Activated CD4-positive, alpha-beta T cell treated with anti-CD3 and anti-CD28 coated beads for 24 hours (primary cell): ENCODE data around the gene TRPC3.

ENCODE experiments used
- DNase-seq, 2 donors: peaks; one replicate each; pipeline ENCODE4 v3.0.0-alpha.2; 2020; ENCODE audit warnings: low read depth in 2 of 2

TRPC3 gene

GRCh38 chr4:121951521-121952110, at the start of gene TRPC3:
Gene TRPC3, minus strand, starts transcription at chr4:121952060. Its CDS starts 380 bp downstream, at chr4:121951680.
- DNase-seq = peak in 1 of 2 donors; percentile 11

- no peak for DNase-seq
Observed at GRCh38 chr4:122000849-122001248, 49.0 kb upstream of the TRPC3 start.

- DNase-seq = no peak
Observed at GRCh38 chr4:121998024-121998423, 46.2 kb upstream of the TRPC3 start.

GRCh38 chr4:121995790-121996537, 44.1 kb upstream of the TRPC3 start:
- DNase-seq = no peak

- DNase-seq = no peak
Observed at GRCh38 chr4:121991968-121992367, 40.1 kb upstream of the TRPC3 start.

- DNase-seq = no peak
Observed at GRCh38 chr4:121990489-121990888, 38.6 kb upstream of the TRPC3 start.

- no peak for DNase-seq
Observed at GRCh38 chr4:121989715-121990114, 37.9 kb upstream of the TRPC3 start.

GRCh38 chr4:121988950-121989349, 37.1 kb upstream of the TRPC3 start:
- no peak for DNase-seq

GRCh38 chr4:121980643-121981042, 28.8 kb upstream of the TRPC3 start:
- no peak for DNase-seq

GRCh38 chr4:121978172-121978516, 26.3 kb upstream of the TRPC3 start:
- DNase-seq = no peak

GRCh38 chr4:121977251-121978171, 25.7 kb upstream of the TRPC3 start:
- no peak for DNase-seq

- no peak for DNase-seq
Observed at GRCh38 chr4:121975784-121976183, 23.9 kb upstream of the TRPC3 start.

- no peak for DNase-seq
Observed at GRCh38 chr4:121973816-121974215, 22.0 kb upstream of the TRPC3 start.

GRCh38 chr4:121968859-121969258, 17.0 kb upstream of the TRPC3 start:
- no peak for DNase-seq

- DNase-seq = no peak
Observed at GRCh38 chr4:121964958-121965357, 13.1 kb upstream of the TRPC3 start.

GRCh38 chr4:121960818-121961217, 9.0 kb upstream of the TRPC3 start:
- DNase-seq = no peak

- no peak for DNase-seq
Observed at GRCh38 chr4:121958777-121959176, 6.9 kb upstream of the TRPC3 start.

GRCh38 chr4:121957266-121957665, 5.4 kb upstream of the TRPC3 start:
- DNase-seq = no peak

- no peak for DNase-seq
Observed at GRCh38 chr4:121953860-121954259, 2.0 kb upstream of the TRPC3 start.

GRCh38 chr4:121952290-121952689, 430 bp upstream of the TRPC3 start:
- no peak for DNase-seq

GRCh38 chr4:121950680-121951520, 960 bp downstream of the TRPC3 start:
- DNase-seq = peak in 1 of 2 donors; percentile 6
